SIG-M5 treated with dmso at 0.1 percent for 504 hours (cell line): Measurements from ENCODE around the gene BTBD19.
A peak's percentile ranks its signal among the peaks of the same experiment; 100 is the strongest.
"Not testable (repeated sequence)": the region's sequence is repeated elsewhere in the genome, so short reads cannot be mapped to it uniquely, and the experiment has no call there.

Experiments
- DNase-seq: peaks from one replicate; lab custom pipeline; 2025; ENCODE audit not compliant: unreplicated experiment; lab: John Stamatoyannopoulos, UW

The BTBD19 gene

DNA sequence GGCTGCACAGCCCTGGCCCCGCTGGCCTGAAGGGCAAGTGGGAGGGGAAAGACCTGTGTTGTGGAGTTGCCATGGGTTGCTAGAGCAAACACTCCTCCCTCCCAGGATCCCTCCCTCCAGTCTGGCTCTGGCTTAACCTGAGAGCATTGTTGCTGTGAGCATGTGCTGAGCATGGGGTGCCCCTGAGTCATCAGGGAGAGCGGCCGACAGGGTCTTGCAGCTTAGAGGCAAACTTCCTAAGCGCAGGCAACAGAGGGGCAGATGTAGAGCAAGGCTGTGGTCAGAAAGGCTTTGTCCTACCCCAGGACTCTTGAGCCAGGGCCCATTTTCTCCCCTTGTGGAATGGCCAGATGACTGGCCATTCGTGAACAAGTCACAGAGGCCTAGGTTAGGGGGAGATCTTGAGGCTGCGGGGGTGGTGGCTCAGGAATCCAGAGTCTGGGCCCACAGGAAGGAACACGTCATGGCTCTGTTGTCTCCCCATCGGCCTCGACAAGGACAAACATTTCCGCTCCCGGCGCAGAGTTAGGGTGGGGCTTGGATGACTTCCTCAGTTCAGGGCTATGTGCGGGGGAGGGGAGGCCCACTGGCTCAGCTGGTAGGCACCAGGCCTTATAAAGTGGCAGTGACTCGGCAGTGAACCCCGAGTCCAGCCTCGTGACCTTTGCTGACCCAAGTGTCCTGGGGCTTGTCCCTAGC is 810 bp upstream of the BTBD19 start:
- peak; percentile 94 for DNase-seq

DNA sequence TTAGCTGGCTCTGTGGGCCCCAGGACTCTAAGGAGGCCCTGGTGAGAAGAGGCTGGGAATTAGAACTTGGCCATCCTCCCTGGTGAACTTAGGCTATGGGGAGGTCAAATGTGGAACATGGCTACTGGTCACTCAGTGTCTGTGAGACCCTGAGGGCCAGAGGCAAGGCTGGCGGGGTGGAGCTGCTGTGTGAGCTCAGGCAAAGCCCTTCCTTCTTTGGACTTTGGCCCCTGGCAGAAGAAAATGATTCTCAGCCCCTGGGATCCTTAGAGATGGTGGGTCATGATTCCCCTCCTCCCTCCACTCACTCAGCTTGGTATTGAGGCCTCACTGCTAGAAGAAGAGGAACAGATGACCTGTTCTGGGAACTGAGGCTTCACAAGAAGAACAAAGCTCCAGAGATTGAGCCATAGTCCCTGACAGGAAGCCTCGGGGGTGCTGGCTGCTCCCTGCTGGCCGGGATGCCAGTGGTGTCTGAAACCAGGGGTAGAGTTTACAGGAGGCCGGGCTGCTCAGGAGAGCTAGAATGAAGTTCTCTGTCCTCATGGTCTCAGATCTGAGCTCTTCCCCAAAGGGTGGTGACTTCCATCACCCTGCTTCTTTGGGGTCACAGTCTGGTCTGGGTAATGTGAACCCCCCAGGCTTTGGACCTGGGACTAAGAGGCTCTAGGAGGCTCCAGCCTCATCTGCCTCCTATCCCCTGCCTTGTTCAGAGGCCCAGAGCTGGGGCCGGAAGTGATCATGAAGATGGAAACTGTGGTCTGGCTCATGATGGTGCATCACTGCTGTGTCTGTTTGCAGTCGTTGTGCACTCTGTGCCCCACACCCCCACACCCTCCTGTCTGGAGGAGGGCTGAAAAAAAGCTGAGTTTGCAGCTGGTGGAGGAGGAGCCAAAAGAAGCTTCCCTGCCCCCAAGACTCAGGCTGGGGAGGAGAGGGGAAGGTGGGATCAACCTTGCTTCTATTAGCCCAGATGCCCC is 905 bp downstream of the BTBD19 start:
- DNase-seq = peak; percentile 83

DNA sequence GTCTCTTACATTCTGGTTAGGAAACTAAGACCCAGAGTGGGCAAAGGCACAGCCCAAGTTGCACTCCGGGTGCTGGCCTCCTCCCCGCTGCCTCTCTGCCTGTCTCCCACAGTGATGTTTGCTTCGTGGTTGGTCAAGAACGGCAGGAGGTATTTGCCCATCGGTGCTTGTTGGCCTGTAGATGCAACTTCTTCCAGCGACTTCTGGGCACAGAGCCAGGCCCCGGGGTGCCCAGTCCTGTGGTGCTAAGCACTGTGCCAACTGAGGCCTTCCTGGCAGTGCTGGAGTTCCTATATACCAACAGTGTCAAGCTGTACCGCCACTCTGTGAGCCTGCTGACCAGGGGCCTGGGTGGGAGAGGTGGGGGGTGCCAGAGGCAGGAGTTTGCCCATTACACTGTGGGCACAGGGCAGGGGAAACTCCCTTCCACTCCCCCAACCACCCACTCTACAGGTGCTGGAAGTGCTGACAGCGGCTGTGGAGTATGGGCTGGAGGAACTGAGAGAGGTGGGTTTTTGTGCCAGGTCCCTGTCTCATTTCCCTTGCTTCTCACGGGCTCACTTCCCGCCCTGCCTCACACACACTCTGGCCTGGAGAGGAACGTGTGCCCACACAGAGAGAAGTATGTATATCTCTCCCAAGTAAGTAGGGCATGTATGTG is 1.9 kb downstream of the BTBD19 start:
- no peak for DNase-seq

- DNase-seq = not testable (repeated sequence)
These were observed 2.4 kb downstream of the BTBD19 start for GRCh38 chr1:44810762-44811105.

DNA sequence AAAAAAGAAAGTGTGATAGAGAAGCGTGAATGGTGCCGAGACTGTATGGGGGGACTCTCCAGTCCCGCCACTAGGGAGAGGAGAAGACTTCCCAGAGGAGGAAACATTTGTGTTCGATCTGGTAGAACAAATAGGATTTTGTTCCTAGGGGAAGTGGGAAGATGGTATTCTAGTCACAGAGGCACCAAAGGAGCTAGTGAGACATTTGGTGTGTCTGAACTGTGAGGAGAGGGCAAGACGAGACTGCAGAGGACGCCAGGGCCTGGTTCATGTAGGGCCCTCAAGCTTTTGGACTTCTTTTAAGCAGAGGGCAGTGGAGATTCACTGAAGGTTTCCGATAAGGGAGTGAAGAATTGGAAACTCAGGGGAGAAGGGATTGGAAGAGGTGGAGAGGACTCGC is 2.9 kb downstream of the BTBD19 start:
- DNase-seq = no peak

GRCh38 chr1:44812822-44813543 is 4.7 kb downstream of the BTBD19 start:
- no peak for DNase-seq

- DNase-seq = not testable (repeated sequence)
These were observed 7.6 kb downstream of the BTBD19 start for GRCh38 chr1:44815926-44816325.

GRCh38 chr1:44817307-44817706 is 9.0 kb downstream of the BTBD19 start:
- no peak for DNase-seq

- DNase-seq = no peak
These were observed 9.6 kb downstream of the BTBD19 start for GRCh38 chr1:44817771-44818495.

- DNase-seq = no peak
These were observed 10.9 kb downstream of the BTBD19 start for GRCh38 chr1:44819196-44819607.

DNA sequence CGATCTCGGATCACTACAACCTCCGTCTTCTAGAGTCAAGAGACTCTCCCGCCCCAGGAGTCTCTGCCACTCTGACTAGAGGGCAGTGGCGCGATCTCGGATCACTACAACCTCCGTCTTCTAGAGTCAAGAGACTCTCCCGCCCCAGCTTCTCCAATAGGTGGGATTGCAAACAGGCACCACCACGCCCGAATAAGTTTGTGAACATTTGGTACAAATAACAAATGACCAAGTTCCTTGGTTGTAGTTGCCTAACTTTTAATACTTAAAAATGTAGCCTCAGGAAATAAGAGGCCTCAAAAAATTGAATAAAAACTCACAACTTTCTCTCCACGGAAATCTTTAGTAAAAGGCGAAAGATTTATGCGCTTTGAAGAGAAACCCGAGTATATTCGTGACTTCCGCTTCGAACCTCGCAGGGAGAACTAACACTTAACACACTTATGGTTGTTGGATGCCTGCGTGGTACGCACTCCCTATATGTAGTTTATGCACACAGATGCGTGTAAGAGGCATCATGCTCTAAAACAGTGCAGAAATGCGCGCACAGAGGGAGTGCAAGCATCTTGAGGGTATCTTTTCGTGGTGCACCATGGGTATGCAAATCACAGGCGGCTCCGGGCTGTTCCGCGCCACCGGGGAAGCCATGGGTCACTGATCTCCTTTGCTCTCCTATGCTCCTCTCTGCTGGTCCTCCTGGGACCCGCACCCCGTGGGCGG is 11.4 kb downstream of the BTBD19 start:
- peak; percentile 93 for DNase-seq

DNA sequence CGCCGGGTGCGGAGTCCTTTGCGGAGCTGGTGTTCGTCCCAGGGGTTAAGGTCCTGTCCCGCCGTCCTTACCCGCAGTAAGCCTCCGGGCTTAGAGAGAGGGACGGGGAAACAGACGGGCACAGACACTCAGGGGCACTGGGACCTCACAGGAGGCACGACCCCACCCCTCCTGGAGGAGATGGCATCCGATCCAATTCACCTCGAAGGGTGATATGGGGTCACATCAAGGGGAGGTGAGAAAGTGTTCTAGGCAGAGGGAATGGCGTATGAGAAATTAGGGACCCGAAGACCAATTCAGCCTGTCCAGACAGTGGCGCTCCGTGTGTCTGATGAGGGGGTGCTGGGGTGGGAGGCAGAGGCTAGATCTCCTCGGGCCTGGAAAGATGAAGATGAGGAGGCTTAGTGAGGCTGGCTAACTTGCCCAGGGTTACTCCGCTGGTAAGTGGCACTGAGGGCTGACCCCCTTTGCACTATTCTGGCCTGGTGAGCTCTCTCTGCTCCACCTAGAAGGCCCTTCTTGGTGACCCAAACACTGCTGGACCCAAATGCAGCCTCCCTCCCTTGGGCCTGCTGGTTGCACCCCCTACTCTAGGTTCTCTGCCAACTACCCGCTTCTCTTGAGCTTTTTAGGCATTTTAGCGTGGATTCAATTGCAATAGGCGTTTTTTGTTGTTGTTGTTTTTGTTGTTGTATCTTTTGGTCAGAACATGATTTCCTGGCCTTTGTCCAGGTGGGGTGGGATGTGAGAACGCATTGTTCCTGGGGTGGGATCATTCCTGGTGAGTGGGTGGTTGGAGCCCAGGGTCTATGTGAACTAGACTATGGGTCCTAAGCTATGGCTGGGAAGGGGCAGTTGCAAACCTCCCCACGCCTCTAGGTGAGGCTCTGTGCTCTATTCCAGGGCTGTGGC is 12.3 kb downstream of the BTBD19 start:
- DNase-seq = no peak

DNA sequence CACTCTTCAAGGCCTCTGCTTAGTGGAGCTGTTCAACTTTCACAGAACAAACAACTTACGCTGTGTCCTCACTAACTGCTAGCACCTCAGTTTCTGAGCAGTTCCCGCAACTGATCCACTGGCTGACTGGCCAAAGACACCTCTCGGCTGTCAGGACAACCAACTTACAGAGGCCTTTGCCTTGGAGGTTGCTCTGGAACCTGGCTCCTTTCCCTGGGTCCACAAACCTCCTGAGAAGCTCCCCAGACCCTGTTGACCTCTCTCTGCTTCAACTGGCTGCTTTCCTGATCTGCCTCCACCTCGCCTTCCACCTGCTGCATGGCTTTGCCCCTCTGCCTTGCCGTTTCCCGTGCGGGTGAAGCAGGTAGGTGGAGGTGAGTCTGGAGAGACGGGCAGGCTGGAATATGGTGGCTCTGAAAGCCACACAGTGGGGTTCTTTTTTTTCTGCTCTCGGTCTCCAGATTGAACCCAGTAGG is 13.0 kb downstream of the BTBD19 start:
- DNase-seq = no peak

GRCh38 chr1:44822131-44822701 is 13.9 kb downstream of the BTBD19 start:
- DNase-seq = no peak

DNA sequence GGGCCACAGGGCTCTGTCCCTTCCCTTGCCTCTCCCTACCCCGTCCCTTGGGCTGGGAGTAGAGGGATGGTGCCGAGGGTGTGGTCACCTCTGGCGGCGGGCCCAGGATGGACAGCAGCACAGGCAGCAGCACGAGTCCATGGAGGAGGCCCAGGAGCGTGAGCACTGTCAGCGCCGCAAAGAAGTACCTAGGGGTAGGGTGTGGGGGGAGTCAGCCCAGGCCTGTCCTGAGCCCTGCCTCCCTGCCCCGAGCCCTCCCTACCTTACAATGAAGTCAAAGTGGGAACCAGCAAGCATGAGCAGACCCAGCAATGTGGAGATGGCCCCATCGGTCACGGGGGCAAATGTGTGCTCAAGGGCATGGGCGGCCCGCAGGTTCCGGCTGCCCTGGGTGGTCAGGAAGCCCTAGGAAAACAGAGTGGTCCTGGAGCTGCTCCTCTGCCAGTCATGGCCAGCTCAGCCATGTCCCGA is 14.7 kb downstream of the BTBD19 start:
- DNase-seq = no peak

- DNase-seq = not testable (repeated sequence)
These were observed 16.1 kb downstream of the BTBD19 start for GRCh38 chr1:44824392-44824791.

- peak; percentile 50 for DNase-seq
These were observed 18.3 kb downstream of the BTBD19 start for GRCh38 chr1:44826375-44827196.
